NCI-H510A (cell line): ENCODE measurements around the gene TENM4.
A peak's percentile ranks its signal among the peaks of the same experiment; 100 is the strongest.

ENCODE experiments used
- DNase-seq: peaks from one replicate; lab custom pipeline; 2025; lab: John Stamatoyannopoulos, UW

Gene TENM4

GRCh38 chr11:79084382-79084781 is 356.4 kb downstream of the TENM4 start:
- no peak for DNase-seq

GRCh38 chr11:79083352-79083751 is 357.5 kb downstream of the TENM4 start:
- DNase-seq, result no peak

- no peak for DNase-seq
Observed at GRCh38 chr11:79082907-79083306, 357.9 kb downstream of the TENM4 start.

GRCh38 chr11:79082280-79082679 is 358.6 kb downstream of the TENM4 start:
- DNase-seq, result no peak

GRCh38 chr11:79081471-79082031 is 359.3 kb downstream of the TENM4 start:
- no peak for DNase-seq

DNA sequence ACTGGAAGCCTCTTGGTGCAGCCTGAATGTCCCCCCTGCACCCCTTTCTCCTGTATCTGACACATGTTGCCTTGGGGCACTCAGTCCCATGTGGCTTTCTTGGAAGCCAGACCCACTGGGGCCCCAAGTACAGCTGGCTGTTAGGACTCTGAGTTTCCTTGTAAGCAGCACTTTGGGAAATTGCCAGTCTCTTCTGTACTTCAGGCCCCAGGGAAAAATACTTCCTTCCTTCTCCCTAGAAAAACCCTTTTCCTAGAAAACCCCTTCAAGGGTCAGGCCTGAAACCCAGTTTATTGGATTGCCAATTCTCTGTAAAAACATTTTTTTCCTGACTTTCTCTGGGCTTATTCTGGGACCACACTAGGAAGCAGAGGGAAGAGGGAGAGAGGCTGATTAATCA is 360.3 kb downstream of the TENM4 start:
- no peak for DNase-seq

GRCh38 chr11:79078999-79079398 is 361.8 kb downstream of the TENM4 start:
- peak; percentile 25 for DNase-seq

- DNase-seq, result no peak
Observed at GRCh38 chr11:79078456-79078855, 362.4 kb downstream of the TENM4 start.

GRCh38 chr11:79077702-79078330 is 363.0 kb downstream of the TENM4 start:
- DNase-seq, result no peak

- no peak for DNase-seq
Observed at GRCh38 chr11:79076526-79077115, 364.2 kb downstream of the TENM4 start.

DNA sequence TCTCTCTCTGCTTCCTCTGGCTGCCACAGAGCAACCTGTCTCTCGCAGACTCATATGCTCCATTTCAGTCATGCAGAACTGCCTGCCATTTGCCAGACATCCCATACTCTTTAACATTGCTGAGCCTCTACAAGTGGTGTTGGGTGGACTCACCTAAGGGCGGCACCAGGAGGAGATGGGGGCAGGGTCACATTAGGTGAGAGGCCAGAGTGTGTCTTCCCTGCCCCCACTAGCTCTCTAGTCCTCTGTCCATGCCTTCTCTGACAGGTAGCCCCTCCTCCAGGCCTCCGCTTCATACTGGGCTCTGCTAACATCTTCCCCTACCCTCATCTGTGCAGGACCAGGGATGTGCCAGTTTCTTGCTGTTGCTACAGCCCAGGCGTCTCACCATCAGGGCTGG is 366.3 kb downstream of the TENM4 start:
- DNase-seq, result no peak

- no peak for DNase-seq
Observed at GRCh38 chr11:79071190-79071589, 369.6 kb downstream of the TENM4 start.

GRCh38 chr11:79070518-79070917 is 370.3 kb downstream of the TENM4 start:
- no peak for DNase-seq

DNA sequence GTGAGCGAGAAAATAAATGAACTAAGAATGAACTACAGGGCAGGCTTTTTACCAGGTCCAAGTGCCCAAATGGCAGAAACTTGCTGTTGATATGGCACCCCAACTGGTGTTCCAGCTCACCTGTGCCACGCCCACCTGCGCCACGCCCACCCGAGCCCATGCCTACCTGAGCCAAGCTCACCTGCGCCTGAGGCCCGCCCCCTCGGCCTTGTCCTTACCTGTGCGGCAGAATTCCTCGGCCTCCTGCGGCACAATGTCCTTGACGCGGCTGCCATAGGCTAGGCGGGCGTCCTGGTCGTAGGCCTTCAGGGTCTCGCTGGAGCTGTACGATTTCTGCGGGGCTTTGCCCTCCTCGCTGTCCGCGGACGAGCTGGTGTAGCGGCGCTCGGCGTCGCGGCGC is 371.3 kb downstream of the TENM4 start:
- DNase-seq, result no peak

- no peak for DNase-seq
Observed at GRCh38 chr11:79068356-79068755, 372.5 kb downstream of the TENM4 start.

GRCh38 chr11:79067352-79067679 is 373.5 kb downstream of the TENM4 start:
- no peak for DNase-seq

DNA sequence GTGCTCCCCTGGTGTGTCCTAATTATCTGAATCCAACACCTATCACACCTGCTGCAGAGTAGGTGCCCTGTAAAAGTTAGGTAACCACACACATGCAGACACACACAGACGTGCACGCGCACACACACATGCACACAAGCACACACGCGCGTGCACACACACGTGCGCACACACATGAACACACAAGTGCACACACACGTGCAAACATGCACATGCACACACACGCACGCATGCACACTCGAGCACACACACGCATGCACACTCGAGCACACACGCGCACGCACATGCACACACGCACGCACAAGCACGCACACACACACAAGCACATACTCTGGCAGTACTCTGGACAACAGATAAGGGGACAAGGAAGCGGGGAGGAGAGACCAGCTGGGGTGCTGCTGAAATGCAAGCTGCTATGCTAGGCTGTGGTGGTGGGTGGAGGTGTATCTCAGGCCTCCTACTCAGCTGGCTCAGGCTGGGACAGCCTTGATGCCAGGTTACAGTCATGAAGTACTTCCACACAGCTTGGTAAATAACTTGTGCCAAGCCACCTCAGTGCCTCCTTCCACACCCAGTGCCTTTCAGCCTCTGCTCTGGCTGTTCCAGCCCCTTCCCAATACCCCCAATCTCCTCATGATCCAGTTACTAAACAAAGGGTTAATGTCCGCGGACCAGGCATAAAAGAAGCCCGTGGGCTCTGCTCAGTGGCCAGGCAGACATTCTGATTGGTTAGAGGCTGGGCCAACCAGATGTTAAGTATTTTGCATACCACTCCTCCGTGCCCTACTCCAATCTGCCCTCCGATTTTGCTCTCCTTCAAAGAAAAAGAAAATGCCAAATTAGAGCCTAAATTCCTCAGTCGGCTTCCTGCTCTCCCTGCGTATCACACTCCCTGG is 374.1 kb downstream of the TENM4 start:
- no peak for DNase-seq

DNA sequence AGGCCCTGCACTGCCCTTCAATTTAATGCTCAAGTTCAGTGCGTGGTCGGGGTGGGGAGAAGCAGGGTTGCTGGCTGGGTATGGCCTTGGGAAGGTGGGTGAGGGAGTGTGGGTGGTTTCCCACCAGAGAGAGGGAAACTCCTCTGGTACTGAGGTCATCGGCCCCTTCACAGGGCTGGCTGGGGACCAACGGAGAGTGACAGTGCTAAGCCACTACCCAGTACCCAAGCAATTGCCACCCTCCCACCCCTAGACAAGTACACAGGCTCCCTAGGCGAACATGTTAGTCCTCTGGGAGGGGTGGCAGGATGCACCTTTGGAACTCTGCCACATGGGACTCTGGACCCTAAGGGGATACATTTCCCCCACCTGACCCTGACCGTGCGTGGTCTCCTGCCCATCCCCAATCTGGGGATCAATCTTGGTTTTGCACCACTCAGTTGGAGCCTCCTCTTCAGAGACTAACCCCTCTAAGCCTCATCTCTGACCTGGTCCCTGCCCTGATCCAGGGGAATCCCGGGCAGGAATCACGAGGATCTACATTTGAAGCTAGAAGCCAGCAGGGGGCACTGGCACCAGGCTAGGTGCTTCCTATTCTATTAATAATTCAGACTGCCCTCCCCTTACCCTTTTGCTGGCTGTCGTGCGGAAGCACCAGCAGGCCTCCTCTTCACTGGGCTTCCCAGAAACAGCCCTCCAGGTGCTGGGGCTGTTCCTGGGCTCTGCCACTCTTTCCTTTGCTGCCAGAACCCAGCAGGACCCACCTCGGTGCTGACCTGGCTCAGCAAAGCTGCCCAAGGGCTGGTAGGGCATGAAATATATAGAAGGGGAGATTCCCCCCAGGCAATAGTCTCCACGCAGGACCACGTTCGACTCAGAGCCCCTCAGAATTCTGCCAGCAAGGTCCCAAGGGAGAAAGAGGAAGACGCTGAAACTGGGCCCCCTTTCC is 377.7 kb downstream of the TENM4 start:
- DNase-seq, result peak; percentile 32

GRCh38 chr11:79060081-79060953 is 380.5 kb downstream of the TENM4 start:
- no peak for DNase-seq

DNA sequence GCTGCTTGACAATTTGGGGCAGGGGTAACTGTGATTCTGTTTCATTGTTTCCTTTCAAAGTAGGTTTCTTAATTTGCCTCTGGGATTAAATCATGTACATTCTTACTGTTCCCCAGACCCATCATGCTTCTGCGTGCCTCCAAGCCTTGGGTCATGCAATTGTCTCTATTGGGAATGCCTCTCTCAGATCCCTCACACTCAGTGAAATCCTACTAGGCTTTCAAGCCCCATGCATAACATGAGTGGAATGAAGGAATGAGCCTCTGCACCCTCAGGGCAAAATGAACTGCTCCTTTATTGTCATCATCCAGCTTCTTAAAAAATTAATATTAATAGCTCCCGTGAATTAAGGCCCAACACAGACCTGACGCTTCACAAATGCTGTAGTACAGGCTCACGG is 381.7 kb downstream of the TENM4 start:
- no peak for DNase-seq
